ENCODE data around the gene STK11.

DNA sequence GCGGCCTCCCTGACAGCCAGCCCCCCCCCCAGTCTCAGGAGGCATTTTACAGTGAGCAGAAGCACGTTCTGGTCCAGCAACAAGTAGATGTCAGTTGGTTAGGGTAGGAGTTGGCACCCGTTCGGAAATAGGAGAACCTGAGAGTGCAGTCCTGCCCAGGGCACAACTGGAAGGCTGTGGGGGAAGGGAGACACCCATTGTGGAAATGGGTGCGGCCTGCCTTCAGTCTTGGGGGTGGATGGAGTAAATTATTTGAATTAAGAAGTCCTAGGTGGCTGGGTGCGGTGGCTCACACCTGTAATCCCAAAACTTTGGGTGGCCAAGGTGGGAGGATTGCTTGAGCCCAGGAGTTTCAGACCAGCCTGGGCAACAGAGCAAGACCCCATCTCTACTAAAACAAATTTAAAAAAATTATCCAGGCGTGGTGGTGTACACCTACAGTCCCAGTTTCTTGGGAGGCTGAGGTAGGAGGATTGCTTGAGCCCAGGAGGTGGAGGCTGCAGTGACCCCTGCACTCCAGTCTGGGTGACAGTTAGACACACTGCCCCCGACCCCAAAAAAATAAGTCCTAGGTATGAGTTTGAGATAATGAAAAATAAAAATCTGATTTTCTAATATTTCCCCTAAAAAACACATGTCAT lies 64.8 kb downstream of the STK11 start:
- TF ChIP-seq POLR2A (IDR thresholded peaks at IDR 0.05; ENCODE audit: low read depth) (no peak), POLR2AphosphoS5 (IDR thresholded peaks at IDR 0.05) (no peak)
